ENCODE data around the gene LINGO4.

Gene LINGO4

DNA sequence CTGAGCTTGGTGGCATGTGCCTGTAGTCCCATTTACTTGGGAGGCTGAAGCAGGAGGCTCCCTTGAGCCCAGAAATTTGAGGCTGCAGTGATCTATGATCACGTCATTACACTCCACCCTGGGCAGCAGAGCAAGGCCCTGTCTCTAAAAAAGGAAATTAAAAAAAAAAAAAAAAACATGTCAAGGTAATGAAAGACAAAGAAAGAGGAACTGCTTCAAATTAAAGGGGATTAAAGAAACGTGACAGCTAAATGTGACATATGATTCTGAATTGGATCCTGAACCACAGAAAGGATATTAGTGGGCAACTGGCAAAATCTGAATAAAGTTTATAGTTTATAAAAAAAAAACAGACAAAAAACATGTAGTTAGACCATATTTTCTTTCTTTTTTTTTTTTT, 38.2 kb upstream of the LINGO4 start:
- ATAC-seq: no peak
- TF ChIP-seq TCF4 (CRISPR knock-in tag; IDR thresholded peaks at IDR 0.05; ENCODE audit: borderline replicate concordance) (no peak), TOX (CRISPR knock-in tag; IDR thresholded peaks at IDR 0.05; ENCODE audit: borderline replicate concordance) (no peak), ZC3H10 (CRISPR knock-in tag; IDR thresholded peaks at IDR 0.05) (no peak), ZFP3 (CRISPR knock-in tag; IDR thresholded peaks at IDR 0.05) (no peak), ISL1 (CRISPR knock-in tag; IDR thresholded peaks at IDR 0.05) (no peak), ZNF70 (CRISPR knock-in tag; IDR thresholded peaks at IDR 0.05) (no peak), PPARA (CRISPR knock-in tag; IDR thresholded peaks at IDR 0.05; ENCODE audit: borderline replicate concordance) (no peak)
- TF ChIP-seq, protein P1, sequence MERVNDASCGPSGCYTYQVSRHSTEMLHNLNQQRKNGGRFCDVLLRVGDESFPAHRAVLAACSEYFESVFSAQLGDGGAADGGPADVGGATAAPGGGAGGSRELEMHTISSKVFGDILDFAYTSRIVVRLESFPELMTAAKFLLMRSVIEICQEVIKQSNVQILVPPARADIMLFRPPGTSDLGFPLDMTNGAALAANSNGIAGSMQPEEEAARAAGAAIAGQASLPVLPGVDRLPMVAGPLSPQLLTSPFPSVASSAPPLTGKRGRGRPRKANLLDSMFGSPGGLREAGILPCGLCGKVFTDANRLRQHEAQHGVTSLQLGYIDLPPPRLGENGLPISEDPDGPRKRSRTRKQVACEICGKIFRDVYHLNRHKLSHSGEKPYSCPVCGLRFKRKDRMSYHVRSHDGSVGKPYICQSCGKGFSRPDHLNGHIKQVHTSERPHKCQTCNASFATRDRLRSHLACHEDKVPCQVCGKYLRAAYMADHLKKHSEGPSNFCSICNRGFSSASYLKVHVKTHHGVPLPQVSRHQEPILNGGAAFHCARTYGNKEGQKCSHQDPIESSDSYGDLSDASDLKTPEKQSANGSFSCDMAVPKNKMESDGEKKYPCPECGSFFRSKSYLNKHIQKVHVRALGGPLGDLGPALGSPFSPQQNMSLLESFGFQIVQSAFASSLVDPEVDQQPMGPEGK (CRISPR knock-in tag; IDR thresholded peaks at IDR 0.05; ENCODE audit: borderline replicate concordance): no peak

DNA sequence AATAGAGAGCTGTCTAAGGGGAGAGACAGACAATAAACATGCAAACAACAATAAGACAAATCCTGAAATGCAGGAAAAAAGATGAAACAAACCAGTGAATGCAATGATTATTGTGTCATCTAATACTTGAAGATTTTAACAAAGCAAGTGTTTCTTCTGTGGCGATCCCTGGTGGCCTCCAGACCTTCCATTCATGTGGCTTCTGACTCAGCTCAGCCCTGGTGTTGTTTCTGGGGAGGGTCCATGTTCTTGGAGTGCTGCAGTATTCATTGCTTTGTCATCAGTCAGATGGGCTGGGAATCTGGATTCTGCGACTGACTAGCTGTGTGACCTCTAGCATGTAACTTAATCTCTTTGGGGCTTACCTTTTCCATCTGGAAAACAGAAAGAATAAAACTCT, 35.9 kb upstream of the LINGO4 start:
- TF ChIP-seq BACH2 (CRISPR knock-in tag; IDR thresholded peaks at IDR 0.05; ENCODE audit: borderline replicate concordance) (no peak), ISL1 (CRISPR knock-in tag; IDR thresholded peaks at IDR 0.05) (no peak), ZC3H10 (CRISPR knock-in tag; IDR thresholded peaks at IDR 0.05) (no peak), OSR1 (CRISPR knock-in tag; IDR thresholded peaks at IDR 0.05) (no peak), SNAI2 (CRISPR knock-in tag; IDR thresholded peaks at IDR 0.05) (no peak), PPARA (CRISPR knock-in tag; IDR thresholded peaks at IDR 0.05; ENCODE audit: borderline replicate concordance) (no peak), TOX (CRISPR knock-in tag; IDR thresholded peaks at IDR 0.05; ENCODE audit: borderline replicate concordance) (no peak), ESRRG (CRISPR knock-in tag; IDR thresholded peaks at IDR 0.05) (no peak), RARB (CRISPR knock-in tag; IDR thresholded peaks at IDR 0.05) (no peak), ZFP30 (CRISPR knock-in tag; IDR thresholded peaks at IDR 0.05) (no peak), ZFP3 (CRISPR knock-in tag; IDR thresholded peaks at IDR 0.05) (no peak), CSDC2 (CRISPR knock-in tag; IDR thresholded peaks at IDR 0.05) (no peak), ZNF565 (CRISPR knock-in tag; conservative IDR thresholded peaks at IDR 0.05; ENCODE audit: low read depth) (no peak)
- TF ChIP-seq, protein P2, sequence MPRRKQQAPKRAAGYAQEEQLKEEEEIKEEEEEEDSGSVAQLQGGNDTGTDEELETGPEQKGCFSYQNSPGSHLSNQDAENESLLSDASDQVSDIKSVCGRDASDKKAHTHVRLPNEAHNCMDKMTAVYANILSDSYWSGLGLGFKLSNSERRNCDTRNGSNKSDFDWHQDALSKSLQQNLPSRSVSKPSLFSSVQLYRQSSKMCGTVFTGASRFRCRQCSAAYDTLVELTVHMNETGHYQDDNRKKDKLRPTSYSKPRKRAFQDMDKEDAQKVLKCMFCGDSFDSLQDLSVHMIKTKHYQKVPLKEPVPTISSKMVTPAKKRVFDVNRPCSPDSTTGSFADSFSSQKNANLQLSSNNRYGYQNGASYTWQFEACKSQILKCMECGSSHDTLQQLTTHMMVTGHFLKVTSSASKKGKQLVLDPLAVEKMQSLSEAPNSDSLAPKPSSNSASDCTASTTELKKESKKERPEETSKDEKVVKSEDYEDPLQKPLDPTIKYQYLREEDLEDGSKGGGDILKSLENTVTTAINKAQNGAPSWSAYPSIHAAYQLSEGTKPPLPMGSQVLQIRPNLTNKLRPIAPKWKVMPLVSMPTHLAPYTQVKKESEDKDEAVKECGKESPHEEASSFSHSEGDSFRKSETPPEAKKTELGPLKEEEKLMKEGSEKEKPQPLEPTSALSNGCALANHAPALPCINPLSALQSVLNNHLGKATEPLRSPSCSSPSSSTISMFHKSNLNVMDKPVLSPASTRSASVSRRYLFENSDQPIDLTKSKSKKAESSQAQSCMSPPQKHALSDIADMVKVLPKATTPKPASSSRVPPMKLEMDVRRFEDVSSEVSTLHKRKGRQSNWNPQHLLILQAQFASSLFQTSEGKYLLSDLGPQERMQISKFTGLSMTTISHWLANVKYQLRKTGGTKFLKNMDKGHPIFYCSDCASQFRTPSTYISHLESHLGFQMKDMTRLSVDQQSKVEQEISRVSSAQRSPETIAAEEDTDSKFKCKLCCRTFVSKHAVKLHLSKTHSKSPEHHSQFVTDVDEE (CRISPR knock-in tag; IDR thresholded peaks at IDR 0.05): no peak
- TF ChIP-seq, protein P3, sequence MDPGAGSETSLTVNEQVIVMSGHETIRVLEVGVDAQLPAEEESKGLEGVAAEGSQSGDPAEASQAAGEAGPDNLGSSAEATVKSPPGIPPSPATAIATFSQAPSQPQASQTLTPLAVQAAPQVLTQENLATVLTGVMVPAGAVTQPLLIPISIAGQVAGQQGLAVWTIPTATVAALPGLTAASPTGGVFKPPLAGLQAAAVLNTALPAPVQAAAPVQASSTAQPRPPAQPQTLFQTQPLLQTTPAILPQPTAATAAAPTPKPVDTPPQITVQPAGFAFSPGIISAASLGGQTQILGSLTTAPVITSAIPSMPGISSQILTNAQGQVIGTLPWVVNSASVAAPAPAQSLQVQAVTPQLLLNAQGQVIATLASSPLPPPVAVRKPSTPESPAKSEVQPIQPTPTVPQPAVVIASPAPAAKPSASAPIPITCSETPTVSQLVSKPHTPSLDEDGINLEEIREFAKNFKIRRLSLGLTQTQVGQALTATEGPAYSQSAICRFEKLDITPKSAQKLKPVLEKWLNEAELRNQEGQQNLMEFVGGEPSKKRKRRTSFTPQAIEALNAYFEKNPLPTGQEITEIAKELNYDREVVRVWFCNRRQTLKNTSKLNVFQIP (CRISPR knock-in tag; IDR thresholded peaks at IDR 0.05; ENCODE audit: borderline replicate concordance, low read depth): no peak
- TF ChIP-seq, protein P1 (CRISPR knock-in tag; IDR thresholded peaks at IDR 0.05; ENCODE audit: borderline replicate concordance): no peak
- TF ChIP-seq, protein P4, sequence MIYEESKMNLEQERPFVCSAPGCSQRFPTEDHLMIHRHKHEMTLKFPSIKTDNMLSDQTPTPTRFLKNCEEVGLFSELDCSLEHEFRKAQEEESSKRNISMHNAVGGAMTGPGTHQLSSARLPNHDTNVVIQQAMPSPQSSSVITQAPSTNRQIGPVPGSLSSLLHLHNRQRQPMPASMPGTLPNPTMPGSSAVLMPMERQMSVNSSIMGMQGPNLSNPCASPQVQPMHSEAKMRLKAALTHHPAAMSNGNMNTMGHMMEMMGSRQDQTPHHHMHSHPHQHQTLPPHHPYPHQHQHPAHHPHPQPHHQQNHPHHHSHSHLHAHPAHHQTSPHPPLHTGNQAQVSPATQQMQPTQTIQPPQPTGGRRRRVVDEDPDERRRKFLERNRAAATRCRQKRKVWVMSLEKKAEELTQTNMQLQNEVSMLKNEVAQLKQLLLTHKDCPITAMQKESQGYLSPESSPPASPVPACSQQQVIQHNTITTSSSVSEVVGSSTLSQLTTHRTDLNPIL (CRISPR knock-in tag; IDR thresholded peaks at IDR 0.05; ENCODE audit: low read depth): no peak
- ATAC-seq: no peak

DNA sequence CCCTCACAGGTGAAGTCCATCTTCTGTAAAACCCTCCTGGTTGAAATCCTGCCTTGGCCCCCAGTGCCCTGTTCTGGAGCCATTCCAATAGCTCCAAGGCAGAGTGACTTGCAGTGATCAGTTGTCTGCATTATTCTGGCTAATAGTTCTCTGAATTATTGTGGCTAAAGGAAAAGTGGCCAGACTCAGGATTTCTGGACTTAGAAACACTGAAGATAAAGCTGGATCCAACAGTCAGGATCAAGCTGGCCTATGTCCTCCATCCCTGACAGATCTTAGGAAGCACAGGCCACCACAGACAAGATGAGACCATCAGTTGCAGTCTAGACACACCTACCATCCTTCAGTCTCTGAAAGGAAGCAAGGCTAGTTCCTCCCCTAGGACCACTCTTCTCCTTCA, 35.2 kb upstream of the LINGO4 start:
- ATAC-seq: no peak
- TF ChIP-seq, protein P5, sequence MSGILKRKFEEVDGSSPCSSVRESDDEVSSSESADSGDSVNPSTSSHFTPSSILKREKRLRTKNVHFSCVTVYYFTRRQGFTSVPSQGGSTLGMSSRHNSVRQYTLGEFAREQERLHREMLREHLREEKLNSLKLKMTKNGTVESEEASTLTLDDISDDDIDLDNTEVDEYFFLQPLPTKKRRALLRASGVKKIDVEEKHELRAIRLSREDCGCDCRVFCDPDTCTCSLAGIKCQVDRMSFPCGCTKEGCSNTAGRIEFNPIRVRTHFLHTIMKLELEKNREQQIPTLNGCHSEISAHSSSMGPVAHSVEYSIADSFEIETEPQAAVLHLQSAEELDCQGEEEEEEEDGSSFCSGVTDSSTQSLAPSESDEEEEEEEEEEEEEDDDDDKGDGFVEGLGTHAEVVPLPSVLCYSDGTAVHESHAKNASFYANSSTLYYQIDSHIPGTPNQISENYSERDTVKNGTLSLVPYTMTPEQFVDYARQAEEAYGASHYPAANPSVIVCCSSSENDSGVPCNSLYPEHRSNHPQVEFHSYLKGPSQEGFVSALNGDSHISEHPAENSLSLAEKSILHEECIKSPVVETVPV (CRISPR knock-in tag; IDR thresholded peaks at IDR 0.05): no peak
- TF ChIP-seq ZNF70 (CRISPR knock-in tag; IDR thresholded peaks at IDR 0.05): no peak
- no peak for TF ChIP-seq ZFP3 (CRISPR knock-in tag; IDR thresholded peaks at IDR 0.05)
- TF ChIP-seq ESRRG (CRISPR knock-in tag; IDR thresholded peaks at IDR 0.05): no peak
- TF ChIP-seq, protein P3 (CRISPR knock-in tag; IDR thresholded peaks at IDR 0.05; ENCODE audit: borderline replicate concordance, low read depth): no peak
- no peak for TF ChIP-seq BACH2 (CRISPR knock-in tag; IDR thresholded peaks at IDR 0.05; ENCODE audit: borderline replicate concordance)
- no peak for TF ChIP-seq TCF4 (CRISPR knock-in tag; IDR thresholded peaks at IDR 0.05; ENCODE audit: borderline replicate concordance)
- TF ChIP-seq ZNF565 (CRISPR knock-in tag; conservative IDR thresholded peaks at IDR 0.05; ENCODE audit: low read depth): no peak
- no peak for TF ChIP-seq GLIS3 (CRISPR knock-in tag; IDR thresholded peaks at IDR 0.05)
- TF ChIP-seq ZFP30 (CRISPR knock-in tag; IDR thresholded peaks at IDR 0.05): no peak
- no peak for TF ChIP-seq CSDC2 (CRISPR knock-in tag; IDR thresholded peaks at IDR 0.05)
